Astrocyte (in vitro differentiated cells and primary cell): ENCODE data around the gene NINJ1. TPM values are rescaled to one million over a fixed set of nuclear protein-coding genes. Genes with fewer than 3 reads are reported as not detected.

Experiments used
- DNase-seq: peaks from one replicate; pipeline ENCODE4 v3.0.0-alpha.2; 2010; ENCODE audit warnings: low read depth
- FAIRE-seq: peaks from 2 replicates; lab custom pipeline; 2011; peaks lifted over from hg19 to GRCh38; lab: Jason Lieb, UNC
- H2AFZ ChIP-seq: 2 replicates; pipeline ENCODE4 v1.6.0; 2012; ENCODE audit warnings: low read depth, low read length, inconsistent platforms
- H3K27ac ChIP-seq: 2 replicates; pipeline ENCODE4 v1.5.1; 2011; ENCODE audit warnings: low read depth, low read length, inconsistent platforms
- H3K27me3 ChIP-seq: 2 replicates; pipeline ENCODE4 v1.6.0; 2011; ENCODE audit warnings: low read length, inconsistent platforms; ENCODE audit not compliant: insufficient read depth
- H3K36me3 ChIP-seq: 2 replicates; pipeline ENCODE4 v1.5.1; 2011; ENCODE audit warnings: low read length, inconsistent platforms; ENCODE audit not compliant: insufficient read depth
- H3K4me1 ChIP-seq: 2 replicates; pipeline ENCODE4 v1.5.1; 2011; ENCODE audit warnings: low read length, inconsistent platforms; ENCODE audit not compliant: insufficient read depth
- H3K4me2 ChIP-seq: 2 replicates; pipeline ENCODE4 v1.6.0; 2012; ENCODE audit warnings: low read length, inconsistent platforms
- H3K4me3 ChIP-seq: 2 replicates; pipeline ENCODE4 v1.5.1; 2011; ENCODE audit warnings: low read depth, mild to moderate bottlenecking, low read length, inconsistent platforms; ENCODE audit not compliant: insufficient read depth
- H3K79me2 ChIP-seq: 2 replicates; pipeline ENCODE4 v1.6.0; 2012; ENCODE audit warnings: mild to moderate bottlenecking, low read length, inconsistent platforms; ENCODE audit not compliant: insufficient read depth
- H3K9ac ChIP-seq: 2 replicates; pipeline ENCODE4 v1.6.0; 2012; ENCODE audit warnings: mild to moderate bottlenecking, low read length, inconsistent platforms
- H3K9me3 ChIP-seq: 2 replicates; pipeline ENCODE4 v1.5.1; 2012; ENCODE audit warnings: low read depth, mild to moderate bottlenecking, low read length, inconsistent platforms; ENCODE audit not compliant: insufficient read depth
- H4K20me1 ChIP-seq: 2 replicates; pipeline ENCODE4 v1.6.0; 2012; ENCODE audit warnings: low read length, inconsistent platforms; ENCODE audit not compliant: insufficient read depth
- H3K27ac Mint-ChIP-seq: one replicate; pipeline ENCODE4 v1.8.0; 2021; ENCODE audit warnings: mild to moderate bottlenecking, mixed read lengths; ENCODE audit not compliant: unreplicated experiment
- H3K27me3 Mint-ChIP-seq: one replicate; pipeline ENCODE4 v1.8.0; 2021; ENCODE audit warnings: low read depth, mixed read lengths; ENCODE audit not compliant: unreplicated experiment
- H3K36me3 Mint-ChIP-seq: one replicate; pipeline ENCODE4 v1.8.0; 2021; ENCODE audit warnings: low read depth, mixed read lengths; ENCODE audit not compliant: unreplicated experiment
- H3K4me1 Mint-ChIP-seq: one replicate; pipeline ENCODE4 v1.8.0; 2021; ENCODE audit warnings: low read depth, mixed read lengths; ENCODE audit not compliant: unreplicated experiment
- H3K4me3 Mint-ChIP-seq: one replicate; pipeline ENCODE4 v1.8.0; 2021; ENCODE audit warnings: mild to moderate bottlenecking, moderate library complexity, mixed read lengths; ENCODE audit not compliant: unreplicated experiment
- H3K9me3 Mint-ChIP-seq: one replicate; pipeline ENCODE4 v1.8.0; 2021; ENCODE audit warnings: mild to moderate bottlenecking, mixed read lengths; ENCODE audit not compliant: unreplicated experiment
- CTCF ChIP-seq: IDR thresholded peaks from 2 replicates; pipeline ENCODE4 v1.5.1; 2011; ENCODE audit warnings: low read depth, mild to moderate bottlenecking, inconsistent platforms, low read length, moderate library complexity; ENCODE audit not compliant: insufficient read depth
- EZH2 ChIP-seq: IDR thresholded peaks from 2 replicates; pipeline ENCODE4 v1.6.1; 2012; ENCODE audit warnings: mild to moderate bottlenecking, low read length, inconsistent platforms; ENCODE audit not compliant: insufficient read depth
- total RNA-seq: library from RNA; stranded (reverse); gene quantifications from 2 replicates; pipeline ENCODE4 v1.2.1, GENCODE V29; 2021

Gene NINJ1
- total RNA-seq, 1 donor from 2014 or later = 28.3 TPM

- Histone ChIP-seq H3K27me3 (no peaks in the 10 kb centered on the region), H3K9ac (no peak overlapping the region), H2AFZ (no peak overlapping the region), H3K9me3 (no peaks in the 10 kb centered on the region), H3K4me3 (no peak overlapping the region), H3K79me2 (no peaks in the 10 kb centered on the region), H3K4me1 (peaks cover 5% of the 10 kb centered on the region), H4K20me1 (no peaks in the 10 kb centered on the region), H3K4me2 (no peak overlapping the region), H3K27ac (no peak overlapping the region), H3K36me3 (no peaks in the 10 kb centered on the region)
- no peak for FAIRE-seq
- Mint-ChIP-seq H3K36me3 (no peaks in the 10 kb centered on the region), H3K27ac (no peak overlapping the region), H3K4me3 (no peak overlapping the region), H3K4me1 (no peaks in the 10 kb centered on the region), H3K9me3 (no peaks in the 10 kb centered on the region), H3K27me3 (peaks cover 7% of the 10 kb centered on the region)
- no peak for DNase-seq
- no peak for TF ChIP-seq EZH2
- no peak for TF ChIP-seq CTCF
Observed at GRCh38 chr9:93080406-93080805, 53.6 kb downstream of the NINJ1 start.

- Histone ChIP-seq H3K4me2 (no peak overlapping the region), H3K27me3 (no peaks in the 10 kb centered on the region), H3K4me1 (peaks cover 5% of the 10 kb centered on the region), H3K27ac (no peak overlapping the region), H3K4me3 (no peak overlapping the region), H3K79me2 (no peaks in the 10 kb centered on the region), H3K9ac (no peak overlapping the region), H3K36me3 (no peaks in the 10 kb centered on the region), H3K9me3 (no peaks in the 10 kb centered on the region), H4K20me1 (no peaks in the 10 kb centered on the region), H2AFZ (no peak overlapping the region)
- Mint-ChIP-seq H3K27me3 (peaks cover 11% of the 10 kb centered on the region), H3K36me3 (no peaks in the 10 kb centered on the region), H3K27ac (no peak overlapping the region), H3K4me3 (no peak overlapping the region), H3K4me1 (no peaks in the 10 kb centered on the region), H3K9me3 (no peaks in the 10 kb centered on the region)
- TF ChIP-seq EZH2 (no peak), CTCF (no peak)
- DNase-seq (no peak), FAIRE-seq (no peak)
Observed at GRCh38 chr9:93079371-93079770, 54.7 kb downstream of the NINJ1 start.

- H2AFZ ChIP-seq = no peak overlapping the region
- no peaks in the 10 kb centered on the region for H4K20me1 ChIP-seq
- H3K4me2 ChIP-seq = no peak overlapping the region
- H3K9me3 ChIP-seq = no peaks in the 10 kb centered on the region
- Mint-ChIP-seq H3K4me1 (no peaks in the 10 kb centered on the region), H3K36me3 (no peaks in the 10 kb centered on the region), H3K4me3 (no peak overlapping the region), H3K27me3 (peaks cover 7% of the 10 kb centered on the region), H3K9me3 (no peaks in the 10 kb centered on the region), H3K27ac (no peak overlapping the region)
- H3K27ac ChIP-seq = no peak overlapping the region
- H3K4me3 ChIP-seq = no peak overlapping the region
- no peak overlapping the region for H3K9ac ChIP-seq
- DNase-seq = no peak
- H3K27me3 ChIP-seq = no peaks in the 10 kb centered on the region
- no peaks in the 10 kb centered on the region for H3K79me2 ChIP-seq
- no peaks in the 10 kb centered on the region for H3K36me3 ChIP-seq
- FAIRE-seq = no peak
- H3K4me1 ChIP-seq = peaks cover 6% of the 10 kb centered on the region
- no peak for TF ChIP-seq CTCF
- TF ChIP-seq EZH2 = no peak
Observed at GRCh38 chr9:93077811-93078210, 56.2 kb downstream of the NINJ1 start.
